Neural crest cell (in vitro differentiated cells): ENCODE results near the gene OSCAR. TPM values are rescaled to one million over a fixed set of nuclear protein-coding genes. Genes with fewer than 3 reads are reported as not detected.

Experiments
- DNase-seq: peaks from one replicate; pipeline ENCODE4 v3.0.0; 2021; ENCODE audit warnings: low read depth, mixed read lengths, low spot score
- H3K27ac Mint-ChIP-seq: one replicate; pipeline ENCODE4 v1.8.0; 2021; ENCODE audit warnings: mild to moderate bottlenecking, mixed read lengths; ENCODE audit not compliant: unreplicated experiment
- H3K27me3 Mint-ChIP-seq: 2 replicates; pipeline ENCODE4 v1.8.0; 2021; ENCODE audit warnings: low read depth, mild to moderate bottlenecking, mixed read lengths
- H3K36me3 Mint-ChIP-seq: 2 replicates; pipeline ENCODE4 v1.8.0; 2021; ENCODE audit warnings: low read depth, mild to moderate bottlenecking, mixed read lengths
- H3K4me1 Mint-ChIP-seq: 2 replicates; pipeline ENCODE4 v1.8.0; 2021; ENCODE audit warnings: mixed read lengths
- H3K4me3 Mint-ChIP-seq: one replicate; pipeline ENCODE4 v1.8.0; 2021; ENCODE audit warnings: mild to moderate bottlenecking, mixed read lengths
- H3K9me3 Mint-ChIP-seq: 2 replicates; pipeline ENCODE4 v1.8.0; 2021; ENCODE audit warnings: mixed read lengths
- total RNA-seq: library from RNA; stranded (reverse); gene quantifications from 2 replicates; pipeline ENCODE4 v1.2.1, GENCODE V29; 2021
- TF ChIP-seq, protein P1 (sequence below): fragments of 200-600 bp; sonication (generic); conservative IDR thresholded peaks from 2 replicates; pipeline ENCODE4 v1.5.0; 2021; ENCODE audit warnings: antibody characterized with exemption, mild to moderate bottlenecking

OSCAR gene
- total RNA-seq, 1 donor from 2014 or later = not detected

DNA sequence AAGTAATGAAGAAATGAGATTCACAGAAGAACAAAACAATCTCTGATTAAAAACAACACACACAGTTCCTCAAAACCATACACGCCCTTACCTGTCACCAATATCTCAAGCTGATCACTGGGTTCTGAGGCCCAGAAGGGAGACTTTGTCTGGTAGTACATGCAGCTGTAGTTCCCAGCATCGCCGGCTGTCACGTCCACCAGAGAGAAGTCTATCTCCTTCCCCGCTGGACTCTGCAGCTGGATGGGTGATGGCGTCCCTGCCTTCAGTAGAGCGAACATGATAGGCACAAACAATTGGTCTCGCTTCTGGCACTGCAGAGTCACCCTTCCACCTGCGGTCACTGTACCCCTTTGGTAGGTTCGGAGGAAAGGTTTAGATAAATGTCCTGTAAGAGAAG, 26.8 kb downstream of the OSCAR start:
- TF ChIP-seq, protein P1, sequence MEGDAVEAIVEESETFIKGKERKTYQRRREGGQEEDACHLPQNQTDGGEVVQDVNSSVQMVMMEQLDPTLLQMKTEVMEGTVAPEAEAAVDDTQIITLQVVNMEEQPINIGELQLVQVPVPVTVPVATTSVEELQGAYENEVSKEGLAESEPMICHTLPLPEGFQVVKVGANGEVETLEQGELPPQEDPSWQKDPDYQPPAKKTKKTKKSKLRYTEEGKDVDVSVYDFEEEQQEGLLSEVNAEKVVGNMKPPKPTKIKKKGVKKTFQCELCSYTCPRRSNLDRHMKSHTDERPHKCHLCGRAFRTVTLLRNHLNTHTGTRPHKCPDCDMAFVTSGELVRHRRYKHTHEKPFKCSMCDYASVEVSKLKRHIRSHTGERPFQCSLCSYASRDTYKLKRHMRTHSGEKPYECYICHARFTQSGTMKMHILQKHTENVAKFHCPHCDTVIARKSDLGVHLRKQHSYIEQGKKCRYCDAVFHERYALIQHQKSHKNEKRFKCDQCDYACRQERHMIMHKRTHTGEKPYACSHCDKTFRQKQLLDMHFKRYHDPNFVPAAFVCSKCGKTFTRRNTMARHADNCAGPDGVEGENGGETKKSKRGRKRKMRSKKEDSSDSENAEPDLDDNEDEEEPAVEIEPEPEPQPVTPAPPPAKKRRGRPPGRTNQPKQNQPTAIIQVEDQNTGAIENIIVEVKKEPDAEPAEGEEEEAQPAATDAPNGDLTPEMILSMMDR = no peak
- H3K4me1 Mint-ChIP-seq = no peaks in the 10 kb centered on the region
- H3K36me3 Mint-ChIP-seq = no peaks in the 10 kb centered on the region
- peaks cover 4% of the 10 kb centered on the region for H3K27me3 Mint-ChIP-seq
- H3K9me3 Mint-ChIP-seq = no peaks in the 10 kb centered on the region
- H3K4me3 Mint-ChIP-seq = no peak overlapping the region
- DNase-seq = no peak
- H3K27ac Mint-ChIP-seq = no peak overlapping the region

DNA sequence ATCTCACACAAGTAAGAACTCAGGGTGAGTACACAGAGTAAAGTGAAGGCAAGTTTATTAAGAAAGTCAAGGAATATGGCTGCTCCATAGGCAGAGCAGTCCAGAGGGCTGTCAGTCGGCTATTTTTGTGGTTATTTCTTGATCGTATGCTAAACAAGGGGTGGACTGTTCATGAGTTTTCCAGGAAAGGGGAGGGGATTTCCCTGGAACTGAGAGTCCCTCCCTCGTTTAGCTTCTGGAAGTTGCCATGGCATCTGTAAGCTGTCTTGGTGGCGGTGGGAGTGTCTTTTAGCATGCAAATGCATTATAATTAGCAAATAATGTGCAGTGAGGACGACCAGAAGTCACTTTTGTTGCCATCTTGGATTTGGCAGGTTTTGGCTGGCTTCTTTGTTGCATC, 31.1 kb downstream of the OSCAR start:
- Mint-ChIP-seq H3K9me3 (no peaks in the 10 kb centered on the region), H3K36me3 (no peaks in the 10 kb centered on the region), H3K4me1 (no peaks in the 10 kb centered on the region), H3K27me3 (peaks cover 4% of the 10 kb centered on the region), H3K27ac (no peak overlapping the region), H3K4me3 (no peak overlapping the region)
- no peak for DNase-seq
- TF ChIP-seq, protein P1 = no peak

DNA sequence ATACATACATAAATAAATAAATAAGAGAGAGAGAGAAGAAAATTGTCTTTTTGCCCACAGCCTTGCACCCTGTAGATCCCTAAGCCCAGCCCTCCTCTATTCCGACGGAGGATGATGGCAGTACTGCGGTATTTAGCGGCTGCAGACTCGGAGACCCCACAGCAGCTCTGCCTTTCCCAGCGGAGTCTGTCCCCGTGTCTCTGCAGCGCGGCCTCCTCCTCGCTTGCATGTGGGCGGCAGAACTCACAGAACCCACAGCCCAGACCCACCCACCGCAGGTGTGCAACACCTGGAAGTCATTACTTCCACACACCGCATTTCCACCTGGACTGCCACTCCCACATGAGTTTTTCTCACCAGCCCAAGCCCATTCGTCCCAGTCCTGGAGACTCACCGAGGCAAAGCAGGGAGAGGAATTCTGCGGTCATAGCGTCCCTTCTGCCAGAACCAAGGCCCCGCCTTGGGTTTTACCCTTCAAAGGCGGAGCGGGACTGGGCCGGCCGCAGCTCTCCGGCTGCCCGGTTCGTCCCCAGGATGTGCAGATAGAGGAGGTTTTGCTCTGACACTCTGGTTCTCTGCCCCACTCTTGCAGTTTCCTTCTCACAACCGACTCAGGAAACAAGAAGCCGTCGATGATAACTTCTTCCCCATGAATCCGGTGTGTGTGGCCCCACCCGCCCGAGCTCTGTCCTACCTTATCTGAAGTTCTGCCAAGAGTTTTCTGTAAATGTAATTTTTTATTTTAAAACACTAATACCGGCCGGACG, 37.1 kb downstream of the OSCAR start, which contains the start of gene VSTM1:
TSS of gene VSTM1 (minus strand) at position 548 of the 767 bp plus-strand sequence. CDS start at position 428, 120 bp downstream.
- Mint-ChIP-seq H3K9me3 (no peaks in the 10 kb centered on the region), H3K27ac (no peak within 1 kb of the TSS), H3K27me3 (no peaks in the 10 kb centered on the region), H3K4me1 (peaks cover 1% of the 10 kb centered on the region), H3K4me3 (no peak within 1 kb of the TSS), H3K36me3 (no peaks in the 10 kb centered on the region)
- TF ChIP-seq, protein P1 = no peak
- no peak for DNase-seq

DNA sequence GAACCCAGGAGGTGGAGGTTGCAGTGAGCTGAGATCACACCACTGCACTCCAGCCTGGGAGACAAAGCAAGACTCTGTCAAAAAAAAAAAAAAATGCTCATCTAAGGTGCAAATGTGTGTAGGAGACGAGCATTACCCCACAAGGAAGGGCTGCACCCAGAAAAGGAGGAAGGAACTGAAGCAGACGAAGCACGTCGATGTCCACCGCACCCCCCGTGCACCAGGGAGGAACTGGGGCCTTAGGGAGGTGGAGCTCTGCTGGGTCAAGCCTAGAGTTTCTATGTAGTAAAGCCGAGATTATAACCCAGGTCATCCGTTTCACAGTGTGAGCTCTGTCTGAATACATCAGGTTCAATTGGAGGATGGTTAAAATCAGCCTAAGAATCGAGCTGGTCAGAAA, 38.0 kb downstream of the OSCAR start:
- H3K4me3 Mint-ChIP-seq = no peak overlapping the region
- H3K36me3 Mint-ChIP-seq = no peaks in the 10 kb centered on the region
- no peaks in the 10 kb centered on the region for H3K27me3 Mint-ChIP-seq
- H3K9me3 Mint-ChIP-seq = no peaks in the 10 kb centered on the region
- DNase-seq = no peak
- H3K27ac Mint-ChIP-seq = no peak overlapping the region
- H3K4me1 Mint-ChIP-seq = peaks cover 6% of the 10 kb centered on the region
- TF ChIP-seq, protein P1 = no peak

DNA sequence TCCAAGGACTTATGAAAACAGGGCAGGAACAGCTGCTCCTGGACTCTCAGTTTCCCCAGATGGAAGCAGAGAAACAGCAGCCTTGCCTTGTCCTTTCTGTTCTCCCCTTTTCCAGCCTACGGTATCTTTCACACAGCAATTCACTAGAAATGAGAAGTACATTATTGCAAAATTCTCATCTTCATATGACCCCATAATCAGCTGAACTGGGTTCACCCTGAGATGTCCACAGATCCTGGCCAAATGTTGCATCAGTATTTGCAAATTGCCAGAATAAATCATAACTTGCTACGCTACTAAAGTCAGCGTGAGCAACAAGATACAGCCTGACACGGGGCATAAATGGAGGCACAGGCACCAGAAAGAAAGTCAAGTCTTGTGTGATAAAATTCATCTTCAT, 53.0 kb downstream of the OSCAR start:
- Mint-ChIP-seq H3K36me3 (no peaks in the 10 kb centered on the region), H3K9me3 (peaks cover 2% of the 10 kb centered on the region), H3K27me3 (peaks cover 47% of the 10 kb centered on the region), H3K4me1 (no peaks in the 10 kb centered on the region), H3K4me3 (no peak overlapping the region), H3K27ac (no peak overlapping the region)
- TF ChIP-seq, protein P1 = no peak
- no peak for DNase-seq
